Thoracic aorta endothelial cell (primary cell): ENCODE data around the gene FAM167B. TPM values are rescaled to one million over a fixed set of nuclear protein-coding genes. Genes with fewer than 3 reads are reported as not detected.

ENCODE experiments used
- small RNA-seq: library from RNA; depleted of rRNA; stranded (forward); fragments of <200 nt; gene quantifications from one replicate; pipeline ENCODE3, GENCODE V24; 2012
- total RNA-seq: library from RNA; depleted of rRNA; stranded (reverse); fragments of >200 nt; gene quantifications from 2 replicates; pipeline ENCODE4 v1.2.3, GENCODE V29; 2012

The FAM167B gene
- 0.93 and 3.3 TPM in 2 replicates for total RNA-seq

GRCh38 chr1:32246888-32247273 is at the start of gene FAM167B:
Gene FAM167B (plus strand): TSS chr1:32247222. CDS start chr1:32247422, 200 bp downstream.

GRCh38 chr1:32200226-32201010 is 46.6 kb upstream of the FAM167B start, which contains the start of gene CCDC28B:
Gene CCDC28B (plus strand): TSS chr1:32200595. CDS start chr1:32201936, 1,341 bp downstream.

GRCh38 chr1:32205401-32206370 is 41.3 kb upstream of the FAM167B start, which contains the start of gene IQCC:
Gene IQCC (plus strand): TSS chr1:32205671. CDS start chr1:32205682, 11 bp downstream.

GRCh38 chr1:32208891-32209328 is 38.1 kb upstream of the FAM167B start, which contains the start of gene DCDC2B:
Gene DCDC2B (plus strand): TSS chr1:32209089. CDS start chr1:32209094, 5 bp downstream.

GRCh38 chr1:32221980-32222755 is 24.9 kb upstream of the FAM167B start, which contains the start of the genes EIF3I and TMEM234:
Gene EIF3I (plus strand): TSS chr1:32222407. CDS start chr1:32222442, 35 bp downstream.
Gene TMEM234 (minus strand): TSS chr1:32222353. CDS start chr1:32222322, 31 bp downstream.

GRCh38 chr1:32250893-32251716 is 4.1 kb downstream of the FAM167B start, which contains the start of gene LCK:
Gene LCK (plus strand): TSS chr1:32251265. CDS start chr1:32274330, 23,065 bp downstream.

GRCh38 chr1:32291708-32292538 is 44.9 kb downstream of the FAM167B start, which contains the start of gene HDAC1:
Gene HDAC1 (plus strand): TSS chr1:32292083. CDS start chr1:32292170, 87 bp downstream.

Small RNA genes within 50 kb of the gene (small RNA-seq; reads per million reads assigned to genes)
- gene RF00017: not detected
- gene RF00019: not detected

Other genes with a start within 250 kb of the FAM167B start
- 117 and 141 TPM in 2 replicates for gene KHDRBS1, start 233.4 kb upstream of the FAM167B start, total RNA-seq
- gene TMEM39B, start 174.3 kb upstream of the FAM167B start, total RNA-seq: 15.6 and 19.7 TPM in 2 replicates
- 74.9 and 87.3 TPM in 2 replicates for gene KPNA6, start 139.2 kb upstream of the FAM167B start, total RNA-seq
- gene TXLNA, start 67.5 kb upstream of the FAM167B start, total RNA-seq: 75.5 and 81.6 TPM in 2 replicates
- 10.0 and 11.8 TPM in 2 replicates for gene CCDC28B, start 46.6 kb upstream of the FAM167B start, total RNA-seq
- gene IQCC, start 41.6 kb upstream of the FAM167B start, total RNA-seq: 1.1 and 1.9 TPM in 2 replicates
- not detected in 2 replicates for gene DCDC2B, start 38.1 kb upstream of the FAM167B start, total RNA-seq
- gene TMEM234, start 24.9 kb upstream of the FAM167B start, total RNA-seq: 12.1 and 12.9 TPM in 2 replicates
- 297 and 307 TPM in 2 replicates for gene EIF3I, start 24.8 kb upstream of the FAM167B start, total RNA-seq
- 0.13 TPM in 1 of 2 replicates, not detected in the other for gene LCK, start 4.0 kb downstream of the FAM167B start, total RNA-seq
- gene HDAC1, start 44.9 kb downstream of the FAM167B start, total RNA-seq: 110 and 122 TPM in 2 replicates
- gene MARCKSL1, start 89.0 kb downstream of the FAM167B start, total RNA-seq: 118 and 121 TPM in 2 replicates
- 1.1 and 1.5 TPM in 2 replicates for gene FAM229A, start 115.3 kb downstream of the FAM167B start, total RNA-seq
- gene TSSK3, start 115.3 kb downstream of the FAM167B start, total RNA-seq: 0.27 and 0.65 TPM in 2 replicates
- 50.7 and 50.8 TPM in 2 replicates for gene BSDC1, start 147.2 kb downstream of the FAM167B start, total RNA-seq
- under 0.01 TPM in 2 replicates for gene ZBTB8B, start 217.8 kb downstream of the FAM167B start, total RNA-seq